Stimulated activated CD4-positive, alpha-beta T cell treated with anti-CD3 and anti-CD28 coated beads, Interleukin-4, amount 100 ng/mL, for 1 hour (primary cell): ENCODE data around the gene NCOA7.
"Not testable (repeated sequence)": the region's sequence is repeated elsewhere in the genome, so short reads cannot be mapped to it uniquely, and the experiment has no call there.

Experiments
- DNase-seq: peaks from one replicate; pipeline ENCODE4 v3.0.0-alpha.2; 2020

Gene NCOA7

GRCh38 chr6:125753937-125754259 is 36.9 kb upstream of the NCOA7 start:
- no peak for DNase-seq

- DNase-seq, result no peak
Measured at GRCh38 chr6:125754566-125754965, 36.2 kb upstream of the NCOA7 start.

- DNase-seq, result no peak
Measured at GRCh38 chr6:125759184-125759902, 31.4 kb upstream of the NCOA7 start.

GRCh38 chr6:125759959-125760457 is 30.8 kb upstream of the NCOA7 start:
- DNase-seq, result no peak

GRCh38 chr6:125764121-125764671 is 26.6 kb upstream of the NCOA7 start:
- no peak for DNase-seq

- no peak for DNase-seq
Measured at GRCh38 chr6:125765944-125766343, 24.8 kb upstream of the NCOA7 start.

GRCh38 chr6:125766641-125767040 is 24.1 kb upstream of the NCOA7 start:
- DNase-seq, result no peak

- DNase-seq, result no peak
Measured at GRCh38 chr6:125769147-125769783, 21.5 kb upstream of the NCOA7 start.

GRCh38 chr6:125773387-125774341 is 17.1 kb upstream of the NCOA7 start:
- DNase-seq, result no peak

- not testable (repeated sequence) for DNase-seq
Measured at GRCh38 chr6:125776107-125776826, 14.5 kb upstream of the NCOA7 start.

- peak; percentile 84 for DNase-seq
Measured at GRCh38 chr6:125779924-125780539, 10.7 kb upstream of the NCOA7 start.

- DNase-seq, result peak; percentile 55
Measured at GRCh38 chr6:125780540-125781313, 10.0 kb upstream of the NCOA7 start.

GRCh38 chr6:125781314-125781868 is 9.4 kb upstream of the NCOA7 start:
- peak; percentile 48 for DNase-seq

GRCh38 chr6:125784365-125784764 is 6.4 kb upstream of the NCOA7 start:
- DNase-seq, result no peak

- no peak for DNase-seq
Measured at GRCh38 chr6:125787791-125788190, 3.0 kb upstream of the NCOA7 start.

- no peak for DNase-seq
Measured at GRCh38 chr6:125789167-125789566, 1.6 kb upstream of the NCOA7 start.

- DNase-seq, result peak; percentile 37
Measured at GRCh38 chr6:125789576-125790357, 993 bp upstream of the NCOA7 start.

- DNase-seq, result peak; percentile 37
Measured at GRCh38 chr6:125791151-125791819, 525 bp downstream of the NCOA7 start.

GRCh38 chr6:125791820-125792165 is 1.0 kb downstream of the NCOA7 start:
- no peak for DNase-seq
